CD14-positive monocyte (primary cell): ENCODE measurements around the gene CCDC85C. TPM values are rescaled to one million over a fixed set of nuclear protein-coding genes. Genes with fewer than 3 reads are reported as not detected.

Experiments
- DNase-seq, 3 donors: peaks; one replicate each; pipeline ENCODE4 v3.0.0-alpha.2; 2011 to 2022
- H2AFZ ChIP-seq: 2 replicates; pipeline ENCODE4 v1.6.0; 2012; ENCODE audit warnings: mild to moderate bottlenecking, low read depth, low read length, inconsistent platforms; ENCODE audit not compliant: insufficient read depth, poor library complexity, severe bottlenecking
- H3K27ac ChIP-seq, 2 donors: 1 replicate in 1 of 2; 2 replicates in 1 of 2; pipeline ENCODE4 v1.5.1; 2012 to 2013; ENCODE audit warnings: low read length in 2 of 2, control low read depth in 1 of 2, inconsistent platforms in 1 of 2, low read depth in 1 of 2, mild to moderate bottlenecking in 1 of 2
- H3K27me3 ChIP-seq, 2 donors: one replicate each; pipeline versions ENCODE4 v1.6.0 to v1.6.1; 2011 to 2013; ENCODE audit warnings: low read length in 2 of 2; ENCODE audit not compliant: control insufficient read depth in 2 of 2, insufficient read depth in 2 of 2
- H3K36me3 ChIP-seq, 2 donors: replicated peaks in 1 of 2; 1 replicate in 1 of 2; 2 replicates in 1 of 2; pipeline versions ENCODE4 v1.5.1 to v1.6.1; 2012 to 2013; ENCODE audit warnings: low read length in 2 of 2, control low read depth in 1 of 2, inconsistent platforms in 1 of 2, mild to moderate bottlenecking in 1 of 2; ENCODE audit not compliant: insufficient read depth in 2 of 2, control insufficient read depth in 1 of 2
- H3K4me1 ChIP-seq, 2 donors: 1 replicate in 1 of 2; 2 replicates in 1 of 2; pipeline versions ENCODE4 v1.5.1 to v1.6.1; 2012 to 2013; ENCODE audit warnings: low read length in 2 of 2, control low read depth in 1 of 2, inconsistent platforms in 1 of 2, mild to moderate bottlenecking in 1 of 2, moderate library complexity in 1 of 2; ENCODE audit not compliant: insufficient read depth in 2 of 2, control insufficient read depth in 1 of 2
- H3K4me2 ChIP-seq: replicated peaks from 2 replicates; pipeline ENCODE3; 2012; ENCODE audit warnings: low read length, moderate library complexity, mild to moderate bottlenecking; ENCODE audit not compliant: poor library complexity, severe bottlenecking; ENCODE audit errors: extremely low read depth
- H3K4me3 ChIP-seq, 3 experiments: fragments of 200-600 bp in 1 of 3; sonication (generic) in 1 of 3; replicated peaks in 1 of 3; 1 replicate in 2 of 3; 2 replicates in 1 of 3; pipeline ENCODE4 v1.5.1; 2011 to 2013; ENCODE audit warnings: low read length in 3 of 3, mild to moderate bottlenecking in 3 of 3, control low read depth in 2 of 3, low read depth in 2 of 3, inconsistent platforms in 1 of 3, moderate library complexity in 1 of 3
- H3K79me2 ChIP-seq: 2 replicates; pipeline ENCODE4 v1.6.0; 2012; ENCODE audit warnings: mild to moderate bottlenecking, control low read depth, inconsistent platforms, low read length, moderate library complexity; ENCODE audit not compliant: insufficient read depth
- H3K9ac ChIP-seq: 2 replicates; pipeline ENCODE4 v1.6.0; 2017; ENCODE audit warnings: low read length, mild to moderate bottlenecking; ENCODE audit not compliant: insufficient read depth, poor library complexity, severe bottlenecking
- H3K9me3 ChIP-seq, 2 donors: replicated peaks in 1 of 2; 1 replicate in 1 of 2; 2 replicates in 1 of 2; pipeline versions ENCODE4 v1.5.1 to v1.6.1; 2012 to 2013; ENCODE audit warnings: low read length in 2 of 2, control low read depth in 1 of 2; ENCODE audit not compliant: control insufficient read depth in 1 of 2, insufficient read depth in 1 of 2
- H4K20me1 ChIP-seq: 2 replicates; pipeline ENCODE4 v1.6.0; 2012; ENCODE audit warnings: mild to moderate bottlenecking, low read length, control low read depth, moderate library complexity; ENCODE audit not compliant: insufficient read depth
- H3K27ac Mint-ChIP-seq, 7 donors: one replicate each; pipeline ENCODE4 v1.8.0; 2020; ENCODE audit warnings: mild to moderate bottlenecking in 7 of 7, mixed read lengths in 7 of 7, moderate library complexity in 6 of 7, inconsistent platforms in 2 of 7
- H3K27me3 Mint-ChIP-seq, 3 donors: one replicate each; pipeline ENCODE4 v1.8.0; 2021 to 2022; ENCODE audit warnings: low read depth in 3 of 3, mild to moderate bottlenecking in 3 of 3, mixed read lengths in 3 of 3, moderate library complexity in 3 of 3, inconsistent platforms in 1 of 3
- H3K36me3 Mint-ChIP-seq, 2 donors: one replicate each; pipeline ENCODE4 v1.8.0; 2020; ENCODE audit warnings: mixed read lengths in 2 of 2, inconsistent platforms in 1 of 2, mild to moderate bottlenecking in 1 of 2
- H3K4me1 Mint-ChIP-seq: one replicate; pipeline ENCODE4 v1.8.0; 2020; ENCODE audit warnings: mild to moderate bottlenecking, mixed read lengths
- H3K4me3 Mint-ChIP-seq, 2 donors: one replicate each; pipeline ENCODE4 v1.8.0; 2020; ENCODE audit warnings: mild to moderate bottlenecking in 2 of 2, mixed read lengths in 2 of 2, moderate library complexity in 1 of 2
- H3K9me3 Mint-ChIP-seq, 7 donors: one replicate each; pipeline ENCODE4 v1.8.0; 2020 to 2022; ENCODE audit warnings: mixed read lengths in 7 of 7, mild to moderate bottlenecking in 6 of 7, moderate library complexity in 6 of 7, inconsistent platforms in 2 of 7
- CTCF ChIP-seq: fragments of 200-600 bp; IDR thresholded peaks from one replicate; pipeline ENCODE4 v1.8.0; 2022; ENCODE audit warnings: antibody characterized with exemption, mild to moderate bottlenecking
- WGBS: methylation state at CpG from one replicate; pipeline ENCODE4 v1.1.5; 2013; ENCODE audit warnings: missing lambda C conversion rate; ENCODE audit not compliant: insufficient coverage; 5-methylcytosine and 5-hydroxymethylcytosine counted together
- intact Hi-C, 2 donors: fragments of 100-400 bp; cut with micrococcal nuclease; formaldehyde crosslinking; loops; one replicate each; pipeline versions ENCODE4 v1.15.0 to v1.15.1; 2023
- polyA plus RNA-seq, 3 donors: library from polyadenylated mRNA; depleted of rRNA in 1 of 3; unstranded in 2 of 3; stranded (reverse) in 1 of 3; fragments of 300-500 nt in 2 of 3; fragments of >200 nt in 1 of 3; fragmentation: Illumina TruSeq in 2 of 3; gene quantifications; 1 replicate in 2 of 3; 2 replicates in 1 of 3; pipeline ENCODE4 v1.2.3, GENCODE V29; 2012 to 2021

Gene CCDC85C
- polyA plus RNA-seq, 3 donors: under 0.01 to 0.03 TPM; not detected in 1

- TF ChIP-seq CTCF: no peak
- no peaks in the 10 kb centered on the region for H3K4me1 ChIP-seq
Measured at GRCh38 chr14:99596772-99597171, 7.2 kb downstream of the CCDC85C start.

DNA sequence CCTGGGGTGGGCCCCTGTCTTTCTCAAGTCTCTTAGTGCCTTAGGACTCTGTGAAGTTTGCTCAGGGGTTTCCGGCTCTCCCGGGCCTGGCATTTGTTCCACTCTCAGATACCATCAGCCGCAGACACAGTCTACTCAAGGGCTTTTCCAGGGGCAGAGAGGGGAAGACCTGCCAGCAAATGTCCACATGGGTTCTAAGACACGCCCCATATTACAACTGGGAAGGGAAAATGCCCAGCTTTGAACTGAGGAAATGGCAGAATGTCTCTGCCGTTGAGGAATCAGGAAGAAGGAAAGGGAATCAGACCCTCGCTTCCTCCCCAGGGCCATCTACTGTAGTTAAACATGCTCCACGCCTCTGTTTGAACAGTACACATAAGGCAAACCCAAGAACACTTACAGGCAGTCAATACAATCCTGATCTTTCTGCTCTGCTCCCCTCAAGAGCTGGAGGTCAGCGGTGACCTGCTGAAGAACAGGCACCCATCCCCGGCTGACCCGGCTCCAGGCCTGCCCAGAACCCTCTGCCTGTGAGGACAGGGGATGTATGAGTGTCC is 7.9 kb downstream of the CCDC85C start:
- Mint-ChIP-seq H3K27me3 (peaks cover 12 to 17% (median 15%) of the 10 kb centered on the region in 3 donors), H3K4me3 (no peak overlapping the region), H3K36me3 (no peaks in the 10 kb centered on the region), H3K4me1 (no peaks in the 10 kb centered on the region), H3K27ac (no peak overlapping the region), H3K9me3 (no peaks in the 10 kb centered on the region)
- H3K27ac ChIP-seq: no peak overlapping the region
- no peak overlapping the region for H3K4me2 ChIP-seq
- no peaks in the 10 kb centered on the region for H3K36me3 ChIP-seq
- H3K4me1 ChIP-seq: no peaks in the 10 kb centered on the region
- H3K9me3 ChIP-seq: no peaks in the 10 kb centered on the region
- TF ChIP-seq CTCF: no peak
- DNase-seq: no peak
- intact Hi-C loops: no loop called here
- H3K4me3 ChIP-seq: no peak overlapping the region
- H3K9ac ChIP-seq: no peak overlapping the region
- no peaks in the 10 kb centered on the region for H4K20me1 ChIP-seq
- peaks cover 0 to 7% of the 10 kb centered on the region in 2 donors for H3K27me3 ChIP-seq
- WGBS: no CpG with 5 or more reads among the region's 10 CpGs
- no peaks in the 10 kb centered on the region for H3K79me2 ChIP-seq
- no peak overlapping the region for H2AFZ ChIP-seq

More at GRCh38 chr14:99596772-99597171, 7.2 kb downstream of the CCDC85C start:
- intact Hi-C loops: no loop called here
- Histone ChIP-seq H4K20me1 (no peaks in the 10 kb centered on the region), H3K4me3 (no peak overlapping the region), H3K79me2 (no peaks in the 10 kb centered on the region), H3K4me2 (no peak overlapping the region), H2AFZ (no peak overlapping the region), H3K27me3 (peaks cover 0 to 13% of the 10 kb centered on the region in 2 donors), H3K9me3 (no peaks in the 10 kb centered on the region), H3K36me3 (no peaks in the 10 kb centered on the region), H3K9ac (no peak overlapping the region), H3K27ac (no peak overlapping the region)
- H3K9me3 Mint-ChIP-seq: peaks cover 0 to 2% (median 0%) of the 10 kb centered on the region in 7 donors
- WGBS: 93% methylated on average over 5 of the region's 7 CpGs
- H3K36me3 Mint-ChIP-seq: no peaks in the 10 kb centered on the region
- H3K4me1 Mint-ChIP-seq: no peaks in the 10 kb centered on the region
- peaks cover 18 to 24% (median 18%) of the 10 kb centered on the region in 3 donors for H3K27me3 Mint-ChIP-seq
- no peak overlapping the region for H3K4me3 Mint-ChIP-seq
- DNase-seq: no peak
- H3K27ac Mint-ChIP-seq: peak overlapping the region in 1 of 7 donors; percentile 31
